Activated CD4-positive, alpha-beta T cell treated with anti-CD3 and anti-CD28 coated beads, Interleukin-2, amount 50 U/mL, for 1 hour (primary cell): ENCODE results near the gene RABEPK.

Experiments
- DNase-seq: peaks from one replicate; pipeline ENCODE4 v3.0.0-alpha.2; 2020

The RABEPK gene

DNA sequence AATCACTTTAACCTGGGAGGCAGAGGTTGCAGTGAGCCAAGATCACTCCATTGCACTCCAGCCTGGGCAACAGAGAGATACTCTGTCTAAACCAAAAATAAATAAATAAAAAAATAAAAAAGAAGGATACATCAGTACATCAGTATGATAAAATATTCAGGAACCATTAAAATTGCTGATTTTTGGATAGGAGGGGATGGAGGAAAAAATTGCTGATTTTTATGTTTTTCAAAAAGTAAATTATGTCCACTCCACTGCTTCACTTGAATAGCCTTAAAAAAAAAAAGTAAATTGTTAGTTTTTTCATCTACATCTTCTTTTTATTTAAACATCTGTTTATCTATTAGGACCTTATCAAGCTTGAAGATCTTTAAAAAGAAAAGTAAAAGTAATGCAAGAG is 53.9 kb downstream of the RABEPK start:
- no peak for DNase-seq

GRCh38 chr9:125255781-125256391 is 55.5 kb downstream of the RABEPK start:
- no peak for DNase-seq

DNA sequence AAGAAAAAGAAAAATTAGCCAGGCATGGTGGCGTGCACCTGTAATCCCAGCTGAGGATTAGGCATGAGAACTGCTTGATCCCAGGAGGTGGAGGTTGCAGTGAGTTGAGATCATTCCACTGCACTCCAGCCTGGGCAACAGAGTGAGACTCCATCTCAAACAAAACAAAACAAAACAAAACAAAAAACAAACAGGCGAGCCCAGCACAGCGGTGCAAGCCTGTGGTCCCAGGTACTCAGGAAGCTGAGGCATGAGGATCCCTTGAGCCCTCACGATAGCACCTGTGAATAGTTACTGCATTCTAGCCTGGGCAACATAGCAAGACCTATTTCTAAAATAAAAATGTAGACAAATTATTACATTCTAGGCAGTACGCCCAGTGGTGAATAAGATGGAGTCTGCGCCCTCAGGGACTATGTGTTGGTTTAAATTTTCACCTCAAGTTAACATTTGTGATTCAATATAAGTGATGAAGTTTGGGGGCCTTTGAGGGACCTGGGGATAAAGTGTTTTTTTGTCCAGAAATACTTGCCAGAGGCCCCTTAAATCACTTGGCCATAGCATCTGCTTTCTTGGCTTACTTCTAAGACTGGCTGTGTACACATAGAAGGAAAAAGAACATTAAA is 57.9 kb downstream of the RABEPK start:
- DNase-seq, result no peak

DNA sequence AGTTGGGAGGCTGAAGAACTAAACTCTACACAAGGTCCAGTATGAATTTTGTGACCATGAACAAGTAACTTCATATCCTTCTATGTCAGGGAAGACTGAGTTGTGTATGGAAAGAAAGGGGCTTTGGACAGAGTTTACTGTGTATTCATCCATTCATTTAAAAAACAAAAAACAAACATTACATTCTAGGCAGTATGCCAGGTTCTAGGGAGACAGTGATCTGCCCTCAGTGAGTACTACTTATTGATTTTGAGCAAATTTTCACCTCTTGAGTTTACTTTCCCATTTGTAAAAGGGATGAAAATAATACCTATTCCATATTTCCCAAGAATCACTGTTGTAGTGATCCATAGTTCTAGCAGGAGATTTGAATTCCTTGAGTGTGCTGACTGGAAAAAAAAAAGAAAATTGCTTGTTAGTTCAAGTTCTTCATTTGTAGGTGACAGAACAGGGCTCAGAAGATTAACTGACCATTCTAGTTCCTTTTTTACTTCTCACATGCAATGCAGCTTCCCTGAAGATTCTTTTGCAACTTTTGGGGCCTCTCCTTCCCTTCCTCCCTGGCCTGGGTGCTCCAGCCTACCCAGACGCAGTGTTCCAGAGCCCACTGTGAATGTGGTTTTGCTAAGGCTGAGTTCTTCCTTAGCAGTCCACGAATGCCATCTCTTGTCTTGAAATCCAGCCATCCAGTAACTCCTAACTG is 58.6 kb downstream of the RABEPK start:
- DNase-seq, result no peak

GRCh38 chr9:125260561-125260960 is 60.2 kb downstream of the RABEPK start:
- DNase-seq, result no peak

DNA sequence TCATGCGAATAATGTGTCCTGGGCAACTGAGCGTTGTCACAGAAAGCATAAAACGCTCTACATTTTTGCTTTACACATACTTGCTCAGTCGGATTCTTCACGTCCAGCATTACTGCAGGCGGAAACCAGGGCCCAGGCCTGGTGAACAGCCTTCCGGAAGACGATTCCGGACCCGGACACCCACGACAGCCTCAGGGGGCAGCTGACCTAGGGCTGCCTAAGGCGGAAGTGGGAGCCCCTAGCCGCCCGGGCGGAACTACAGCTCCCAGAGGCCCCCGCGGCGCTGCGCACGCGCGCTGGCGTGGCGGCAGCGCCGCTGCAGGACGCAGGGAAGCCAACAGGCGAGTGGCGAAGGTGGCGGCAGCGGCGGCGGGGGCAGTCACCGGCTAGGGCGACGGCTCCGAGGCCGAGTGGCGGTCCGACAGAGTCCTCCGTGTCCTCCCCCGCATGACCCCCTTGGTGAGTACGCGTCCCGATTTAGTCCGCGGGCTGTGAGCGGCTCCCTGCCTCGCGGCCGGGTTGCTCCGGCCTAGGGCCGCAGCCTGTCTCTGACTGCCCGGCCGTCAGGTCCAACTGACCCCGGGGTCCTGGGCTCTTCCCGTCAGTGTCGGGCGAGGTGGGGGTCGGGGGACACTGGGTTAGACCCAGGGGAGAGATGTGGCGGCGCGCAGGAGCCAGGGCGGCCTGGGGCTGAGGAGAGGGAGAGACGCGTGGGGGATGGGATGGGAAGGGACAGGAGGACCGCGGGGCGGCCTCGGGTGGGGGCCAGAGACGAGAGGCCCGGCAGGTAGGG is 61.4 kb downstream of the RABEPK start, which contains the start of gene GAPVD1:
Gene GAPVD1, plus strand, starts transcription at position 326 of the 793 bp plus-strand sequence. CDS start 37,096 bp downstream, outside the sequence.
- peak; percentile 82 for DNase-seq

DNA sequence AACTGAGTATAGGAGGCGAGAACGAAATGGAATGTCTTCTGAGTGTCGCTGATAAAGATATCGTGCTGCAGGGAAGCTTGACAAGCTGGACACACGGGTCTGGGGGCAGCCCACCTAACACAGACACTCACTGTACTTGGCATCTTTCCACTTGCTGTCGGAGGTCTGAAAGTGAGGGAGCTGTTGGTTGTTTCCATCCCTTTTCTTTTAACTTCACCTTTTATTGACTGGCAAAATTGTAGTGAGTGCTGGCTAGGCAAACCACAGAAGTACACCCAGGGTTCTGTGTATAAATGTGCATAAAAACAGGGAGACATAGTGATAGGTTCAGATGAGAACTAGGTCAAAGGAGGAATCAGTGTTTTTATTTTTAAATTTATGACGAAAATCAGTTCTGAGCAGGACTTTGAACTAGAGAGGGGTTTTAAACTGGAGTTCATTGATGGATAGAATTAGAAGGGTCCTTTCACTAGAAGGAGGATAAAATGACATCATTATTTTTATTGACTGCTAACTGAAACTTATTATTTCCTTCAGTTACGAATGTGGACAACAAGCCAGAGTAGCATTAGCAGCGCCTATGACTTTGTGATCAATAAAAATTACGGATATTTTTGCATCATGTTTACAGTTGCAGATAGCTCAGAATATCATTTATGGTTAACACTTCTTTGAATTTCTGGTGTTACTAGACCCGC is 62.1 kb downstream of the RABEPK start:
- no peak for DNase-seq

- DNase-seq, result peak; percentile 24
Observed at GRCh38 chr9:125264068-125264467, 63.7 kb downstream of the RABEPK start.

DNA sequence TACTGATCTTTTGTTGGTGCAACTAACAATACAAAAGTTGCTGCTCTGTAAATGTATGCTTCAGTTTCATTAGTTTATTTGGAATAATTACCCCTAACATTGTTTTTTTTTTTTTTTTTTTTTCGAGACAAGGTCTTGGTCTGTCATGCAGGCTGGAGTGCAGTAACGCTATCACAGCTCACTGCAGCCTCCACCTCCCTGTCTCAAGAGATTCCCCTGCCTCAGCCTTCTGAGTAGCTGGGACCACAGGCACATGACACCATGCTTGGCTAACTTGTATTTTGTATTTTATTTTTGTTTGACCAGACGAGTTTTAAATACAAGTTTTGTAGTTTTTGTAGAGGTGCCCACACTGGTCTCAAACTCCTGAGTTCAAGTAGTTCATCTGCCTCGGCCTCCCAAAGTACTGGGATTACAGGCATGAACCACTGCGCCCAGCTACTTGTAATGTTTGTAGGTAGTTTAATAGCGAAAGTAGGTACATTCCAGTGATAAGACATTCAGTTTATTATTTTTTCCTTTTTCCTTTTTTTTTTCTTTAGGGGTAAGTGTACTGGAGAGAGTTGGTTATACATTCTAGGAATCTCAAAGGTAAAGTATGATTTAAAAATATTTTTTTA is 68.2 kb downstream of the RABEPK start:
- DNase-seq, result no peak

DNA sequence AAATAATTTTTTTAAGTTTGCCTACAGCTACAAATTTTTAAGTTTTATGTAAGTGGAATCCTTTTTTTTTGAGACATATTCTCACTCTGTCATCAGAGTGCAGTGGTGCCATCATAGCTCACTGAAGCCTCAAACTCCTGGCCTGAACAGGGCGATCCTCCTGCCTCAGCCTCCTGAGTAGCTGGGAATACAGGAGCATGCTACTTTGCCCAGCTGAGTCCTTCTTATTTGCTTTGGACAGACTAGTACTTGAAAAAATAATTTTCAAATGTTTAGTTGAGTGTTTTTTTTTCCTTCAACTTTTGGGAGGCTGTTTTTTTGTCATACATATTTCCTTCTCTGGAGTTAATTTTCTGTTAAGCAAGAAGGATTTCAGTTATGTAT is 68.7 kb downstream of the RABEPK start:
- no peak for DNase-seq

DNA sequence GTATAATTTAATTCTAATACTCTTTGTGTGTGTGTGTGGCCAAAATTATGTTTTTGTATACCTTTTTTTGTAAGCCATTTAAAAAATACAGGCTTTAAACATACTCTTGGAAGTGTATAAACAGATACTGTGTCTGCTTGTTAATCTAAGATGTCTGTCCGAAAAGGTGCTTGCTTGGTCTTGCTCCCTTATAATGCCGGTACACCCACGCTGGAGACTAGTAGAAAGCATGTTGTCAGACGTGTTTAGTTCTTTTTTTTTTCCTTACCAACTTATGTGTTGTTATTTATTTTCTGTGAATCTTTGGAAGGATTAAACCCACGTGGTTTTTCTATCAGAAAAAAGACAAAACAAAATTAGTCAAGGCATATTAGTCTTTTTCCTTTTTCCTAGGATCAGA is 70.7 kb downstream of the RABEPK start:
- no peak for DNase-seq

- no peak for DNase-seq
Observed at GRCh38 chr9:125272697-125273096, 72.4 kb downstream of the RABEPK start.

DNA sequence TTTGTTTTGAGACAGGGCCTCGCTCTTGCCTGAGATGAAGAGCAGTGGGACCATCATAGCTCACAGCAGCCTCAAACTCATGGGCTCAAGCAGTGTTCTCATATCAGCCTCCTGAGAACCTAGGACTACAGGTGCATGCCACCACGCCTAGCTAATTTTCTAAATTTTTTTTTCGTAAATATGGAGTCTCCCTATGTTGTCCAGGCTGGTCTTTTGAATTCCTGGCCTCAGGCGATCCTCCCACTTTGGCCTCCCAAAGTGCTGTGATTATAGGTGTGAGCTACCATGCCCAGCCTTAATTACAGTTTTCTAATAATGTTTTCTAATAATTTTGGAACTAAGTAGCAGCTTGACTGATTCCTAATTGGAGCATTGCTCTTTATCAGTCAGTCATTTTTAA is 76.4 kb downstream of the RABEPK start:
- no peak for DNase-seq

- no peak for DNase-seq
Observed at GRCh38 chr9:125277411-125277810, 77.1 kb downstream of the RABEPK start.

DNA sequence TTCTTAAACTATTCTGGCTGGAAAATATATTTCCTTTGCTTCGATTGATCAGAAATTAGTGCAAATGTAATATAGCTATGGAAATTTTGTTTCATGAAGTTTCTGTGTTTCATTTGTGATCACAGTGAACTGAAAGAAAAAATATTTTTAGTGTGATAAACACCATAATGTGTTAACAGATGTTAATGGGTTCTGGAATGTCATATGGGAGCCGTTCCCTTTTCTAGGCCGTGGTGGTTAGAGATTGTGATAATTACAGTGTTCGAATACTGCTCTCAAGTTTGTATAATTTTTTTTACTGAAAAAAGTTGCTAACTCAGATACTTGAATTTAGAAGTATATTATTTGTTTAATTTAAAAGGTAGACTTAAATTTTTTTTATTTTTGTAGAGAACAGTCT is 80.6 kb downstream of the RABEPK start:
- no peak for DNase-seq
